ENCODE results near the gene HOMEZ.
"Not testable (repeated sequence)": the region's sequence is repeated elsewhere in the genome, so short reads cannot be mapped to it uniquely, and the experiment has no call there.

HOMEZ gene, protein sequence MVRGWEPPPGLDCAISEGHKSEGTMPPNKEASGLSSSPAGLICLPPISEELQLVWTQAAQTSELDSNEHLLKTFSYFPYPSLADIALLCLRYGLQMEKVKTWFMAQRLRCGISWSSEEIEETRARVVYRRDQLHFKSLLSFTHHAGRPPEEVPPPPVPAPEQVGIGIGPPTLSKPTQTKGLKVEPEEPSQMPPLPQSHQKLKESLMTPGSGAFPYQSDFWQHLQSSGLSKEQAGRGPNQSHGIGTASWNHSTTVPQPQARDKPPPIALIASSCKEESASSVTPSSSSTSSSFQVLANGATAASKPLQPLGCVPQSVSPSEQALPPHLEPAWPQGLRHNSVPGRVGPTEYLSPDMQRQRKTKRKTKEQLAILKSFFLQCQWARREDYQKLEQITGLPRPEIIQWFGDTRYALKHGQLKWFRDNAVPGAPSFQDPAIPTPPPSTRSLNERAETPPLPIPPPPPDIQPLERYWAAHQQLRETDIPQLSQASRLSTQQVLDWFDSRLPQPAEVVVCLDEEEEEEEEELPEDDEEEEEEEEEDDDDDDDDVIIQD

DNA sequence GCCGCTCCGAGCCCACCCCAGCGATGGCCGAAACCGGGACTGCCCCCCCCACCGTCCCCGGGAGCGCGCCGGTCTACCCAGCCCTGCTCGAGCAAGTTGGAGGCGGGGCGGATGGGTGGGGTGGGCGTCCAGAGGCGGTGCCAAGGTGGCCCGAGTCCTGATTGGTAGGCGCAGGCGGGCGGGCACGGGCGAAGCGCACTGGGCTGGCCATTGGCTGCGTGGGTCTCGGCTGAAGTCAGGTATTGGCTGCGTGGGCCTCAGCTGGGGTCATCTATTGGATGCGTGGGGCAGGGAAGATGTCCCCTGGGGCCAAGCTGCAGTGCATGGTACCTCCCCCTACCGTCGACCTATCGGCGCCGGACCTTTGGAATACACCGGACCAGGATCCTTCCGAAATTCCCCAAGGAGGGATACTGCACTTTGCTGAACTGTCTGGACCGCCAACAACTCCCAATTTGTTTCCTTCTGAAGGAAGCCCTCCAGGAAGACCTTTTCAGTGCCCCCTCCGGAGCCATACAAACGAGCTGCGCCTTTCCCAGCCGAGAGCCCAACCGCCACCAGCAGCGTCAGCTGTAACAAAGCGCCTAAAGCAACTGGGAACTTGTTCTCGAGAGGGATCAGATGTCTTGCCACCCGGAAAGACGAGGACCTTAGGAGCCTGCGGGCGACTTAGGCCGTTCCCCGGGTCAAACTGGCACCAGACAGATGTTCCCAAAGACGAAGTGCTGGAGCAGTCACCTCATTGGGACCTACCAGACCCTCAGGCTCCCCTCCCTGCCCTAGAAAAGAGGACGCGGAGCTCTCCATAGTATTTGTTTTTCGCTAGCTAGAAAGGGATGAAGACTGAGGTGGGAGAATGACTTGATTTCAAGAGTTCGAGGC lies at the start of gene HOMEZ:
HOMEZ (minus strand) TSS at position 113 of the 882 bp plus-strand sequence. CDS start 180 bp downstream, outside the sequence.
- DNase-seq, result peak; percentile 95

DNA sequence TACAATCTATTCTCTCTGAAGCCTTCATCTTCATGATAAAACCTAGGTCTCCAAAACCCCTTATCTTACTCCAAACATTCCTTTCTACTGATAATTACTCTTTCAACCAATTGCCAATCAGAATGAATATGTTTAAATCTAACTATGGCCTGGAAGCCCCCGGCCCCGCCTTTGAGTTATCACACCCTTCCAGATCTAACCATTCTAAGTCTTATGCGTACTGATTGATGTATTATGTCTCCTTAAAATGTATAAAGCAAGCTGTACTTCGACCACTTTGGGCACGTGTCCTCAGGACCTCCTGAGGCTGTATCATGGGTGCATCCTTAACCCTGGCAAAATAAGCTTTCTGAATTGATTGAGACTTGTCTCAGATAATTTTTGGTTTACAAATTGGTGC lies 49.7 kb upstream of the HOMEZ start:
- DNase-seq, result no peak

DNA sequence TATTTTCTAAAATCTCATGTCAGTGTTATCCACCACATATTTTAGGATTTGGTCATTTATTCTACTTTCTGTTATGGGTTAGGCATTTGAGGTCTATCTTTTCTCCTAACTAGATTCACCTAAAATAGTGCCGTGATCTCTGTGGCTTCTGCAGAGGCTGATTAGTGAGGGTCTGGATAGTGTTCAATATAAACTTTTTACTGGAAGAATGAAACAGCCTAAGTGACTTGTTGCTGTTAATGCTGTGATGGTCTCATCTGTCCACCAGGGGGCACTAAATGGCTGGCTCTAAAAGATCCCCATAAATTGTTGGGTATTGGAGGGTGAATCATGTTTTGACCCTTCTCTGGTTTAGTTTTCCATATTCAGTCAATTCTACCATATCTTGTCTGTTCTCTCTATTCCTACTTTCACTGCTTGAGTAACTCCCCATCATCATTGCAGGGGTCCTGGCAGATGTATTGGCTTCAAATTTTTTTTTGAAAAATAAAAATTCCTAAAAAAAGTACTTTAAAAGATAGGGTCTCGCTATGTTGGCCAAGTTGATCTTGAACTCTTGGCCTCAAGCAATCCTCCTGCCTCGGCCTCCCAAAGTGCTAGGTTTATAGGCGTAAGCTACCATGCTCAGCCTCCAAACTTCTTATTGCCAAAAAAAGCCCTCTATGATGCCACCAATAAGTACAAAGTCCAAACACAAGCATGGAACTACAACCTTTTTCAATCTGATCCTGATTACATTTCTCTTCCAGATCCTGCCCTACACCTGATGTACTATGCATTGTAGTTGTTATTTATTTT lies 42.2 kb upstream of the HOMEZ start:
- DNase-seq, result peak; percentile 50

DNA sequence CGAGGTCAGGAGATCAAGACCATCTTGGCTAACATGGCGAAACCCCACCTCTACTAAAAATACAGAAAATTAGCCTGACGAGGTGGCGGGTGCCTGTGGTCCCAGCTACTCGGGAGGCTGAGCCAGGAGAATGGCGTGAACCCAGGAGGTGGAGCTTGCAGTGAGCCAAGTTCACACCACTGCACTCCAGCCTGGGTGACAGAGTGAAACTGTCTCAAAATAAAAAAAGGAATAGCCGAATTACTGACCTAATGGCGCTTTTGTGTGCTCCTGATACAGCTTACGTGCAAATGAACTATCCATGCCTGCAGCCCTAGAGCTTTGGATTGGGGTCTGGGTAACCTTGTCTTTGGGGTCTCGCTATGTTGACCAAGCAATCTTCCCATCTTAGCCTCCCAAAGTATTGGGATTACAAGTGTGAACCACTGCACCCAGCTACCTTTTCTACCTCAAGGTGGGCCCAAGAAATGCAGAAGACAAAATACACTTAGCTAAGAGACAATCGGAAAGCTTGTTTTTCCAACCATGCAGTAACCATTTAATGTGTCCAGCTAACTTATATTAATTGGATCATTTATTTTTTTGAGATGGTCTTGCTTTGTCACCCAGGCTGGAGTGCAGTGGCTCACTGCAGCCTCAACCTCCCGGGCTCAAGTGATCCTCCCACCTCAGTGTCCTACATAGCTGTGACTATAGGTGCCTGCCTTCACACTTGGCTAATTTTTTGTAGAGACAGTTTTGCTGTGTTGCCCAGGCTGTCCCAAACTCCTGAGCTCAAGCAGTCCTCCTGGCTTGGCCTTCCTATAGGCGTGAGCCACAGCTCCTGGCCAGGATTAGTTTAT lies 40.8 kb upstream of the HOMEZ start:
- no peak for DNase-seq

DNA sequence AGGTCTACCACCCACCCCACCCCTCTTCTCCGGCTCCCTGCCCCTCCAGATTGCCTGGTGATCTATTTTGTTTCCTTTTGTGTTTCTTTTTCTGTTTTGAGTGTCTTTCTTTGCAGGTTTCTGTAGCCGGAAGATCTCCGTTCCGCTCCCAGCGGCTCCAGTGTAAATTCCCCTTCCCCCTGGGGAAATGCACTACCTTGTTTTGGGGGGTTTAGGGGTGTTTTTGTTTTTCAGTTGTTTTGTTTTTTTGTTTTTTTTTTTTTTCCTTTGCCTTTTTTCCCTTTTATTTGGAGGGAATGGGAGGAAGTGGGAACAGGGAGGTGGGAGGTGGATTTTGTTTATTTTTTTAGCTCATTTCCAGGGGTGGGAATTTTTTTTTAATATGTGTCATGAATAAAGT lies 39.8 kb upstream of the HOMEZ start:
- DNase-seq, result not testable (repeated sequence)

DNA sequence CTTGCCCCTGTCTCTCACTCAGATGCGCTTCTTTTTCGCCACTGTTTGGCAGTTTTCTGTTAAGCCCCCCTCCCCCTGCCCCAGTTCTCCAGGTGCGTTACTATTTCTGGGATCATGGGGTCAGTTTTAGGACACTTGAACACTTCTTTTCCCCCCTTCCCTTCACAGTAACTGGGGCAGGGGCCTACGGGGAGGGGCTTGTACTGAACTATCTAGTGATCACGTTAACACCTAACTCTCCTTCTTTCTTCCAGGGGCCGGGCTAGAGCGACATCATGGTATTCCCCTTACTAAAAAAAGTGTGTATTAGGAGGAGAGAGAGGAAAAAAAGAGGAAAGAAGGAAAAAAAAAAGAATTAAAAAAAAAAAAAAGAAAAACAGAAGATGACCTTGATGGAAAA lies 39.1 kb upstream of the HOMEZ start:
- no peak for DNase-seq

DNA sequence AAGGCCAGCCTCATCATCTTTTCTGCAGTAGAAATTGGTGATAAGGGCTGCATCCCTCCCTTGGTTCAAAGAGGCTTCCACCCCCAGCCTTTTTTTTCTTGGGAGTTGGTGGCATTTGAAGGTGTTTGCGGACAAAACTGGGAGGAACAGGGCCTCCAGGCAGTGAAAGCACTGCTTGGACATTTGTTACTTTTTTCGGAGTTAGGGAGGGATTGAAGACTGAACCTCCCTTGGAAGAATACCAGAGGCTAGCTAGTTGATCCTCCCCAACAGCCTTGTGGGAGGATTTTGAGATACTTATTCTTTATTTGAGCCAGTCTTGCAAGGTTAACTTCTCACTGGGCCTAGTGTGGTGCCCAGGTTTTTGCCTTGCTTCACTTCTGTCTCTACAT lies 38.5 kb upstream of the HOMEZ start:
- no peak for DNase-seq

DNA sequence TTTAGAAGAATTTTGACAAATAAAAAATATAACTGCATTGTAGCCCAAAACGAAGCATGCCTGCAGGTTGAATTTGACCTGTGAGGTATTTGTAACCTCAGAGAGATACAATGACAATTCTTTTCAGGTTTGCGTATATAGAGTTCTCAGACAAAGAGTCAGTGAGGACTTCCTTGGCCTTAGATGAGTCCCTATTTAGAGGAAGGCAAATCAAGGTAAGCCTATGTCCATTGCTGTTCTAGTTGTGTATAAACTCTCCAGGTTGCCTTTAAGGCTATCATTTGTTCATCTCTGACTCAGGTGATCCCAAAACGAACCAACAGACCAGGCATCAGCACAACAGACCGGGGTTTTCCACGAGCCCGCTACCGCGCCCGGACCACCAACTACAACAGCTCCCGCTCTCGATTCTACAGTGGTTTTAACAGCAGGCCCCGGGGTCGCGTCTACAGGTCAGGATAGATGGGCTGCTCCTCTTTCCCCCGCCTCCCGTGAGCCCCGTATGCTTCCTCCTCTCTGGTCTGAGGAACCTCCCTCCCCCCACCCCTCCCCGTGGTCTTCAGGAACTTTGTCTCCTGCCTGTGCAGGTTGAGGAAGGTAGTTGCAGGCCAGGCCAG lies 38.0 kb upstream of the HOMEZ start:
- DNase-seq, result no peak

DNA sequence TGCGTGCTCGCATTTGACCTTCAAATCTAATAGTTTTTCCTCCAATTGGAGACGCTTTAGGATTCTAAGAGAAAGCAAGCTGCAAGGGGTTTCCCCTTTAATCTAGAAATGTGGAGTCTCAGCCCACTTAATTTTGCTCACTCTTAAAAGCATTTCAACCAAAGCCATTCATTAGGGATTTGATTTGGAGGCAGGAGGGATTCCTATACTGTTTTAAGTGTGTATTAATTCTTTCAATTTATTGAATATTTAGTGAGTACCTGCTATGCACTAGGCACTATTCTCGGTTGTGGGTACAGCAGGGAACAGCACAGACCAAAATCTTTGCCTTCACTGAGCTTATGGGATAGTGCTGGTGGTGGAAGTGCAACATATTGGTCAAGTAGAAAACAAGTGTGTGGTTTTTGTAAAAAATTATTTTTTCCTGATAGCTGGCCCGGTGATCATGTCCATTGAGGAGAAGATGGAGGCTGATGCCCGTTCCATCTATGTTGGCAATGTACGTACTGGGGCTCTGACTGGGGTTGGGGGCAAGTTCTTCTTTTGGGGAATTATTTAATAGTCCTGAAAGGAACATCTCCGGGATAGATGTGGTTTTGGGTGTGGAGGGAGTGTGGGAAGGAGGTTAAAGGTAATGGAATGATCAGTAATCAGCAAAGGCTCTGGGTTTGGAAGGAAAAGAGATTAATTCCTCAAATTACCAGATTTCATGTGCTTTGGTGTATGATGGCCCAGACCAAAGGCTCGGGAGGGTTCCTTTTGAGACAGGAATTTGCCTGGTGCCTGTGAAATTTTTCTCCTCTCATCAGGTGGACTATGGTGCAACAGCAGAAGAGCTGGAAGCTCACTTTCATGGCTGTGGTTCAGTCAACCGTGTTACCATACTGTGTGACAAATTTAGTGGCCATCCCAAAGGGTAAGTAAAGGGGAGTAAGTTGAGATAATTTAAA lies 36.9 kb upstream of the HOMEZ start:
- no peak for DNase-seq

DNA sequence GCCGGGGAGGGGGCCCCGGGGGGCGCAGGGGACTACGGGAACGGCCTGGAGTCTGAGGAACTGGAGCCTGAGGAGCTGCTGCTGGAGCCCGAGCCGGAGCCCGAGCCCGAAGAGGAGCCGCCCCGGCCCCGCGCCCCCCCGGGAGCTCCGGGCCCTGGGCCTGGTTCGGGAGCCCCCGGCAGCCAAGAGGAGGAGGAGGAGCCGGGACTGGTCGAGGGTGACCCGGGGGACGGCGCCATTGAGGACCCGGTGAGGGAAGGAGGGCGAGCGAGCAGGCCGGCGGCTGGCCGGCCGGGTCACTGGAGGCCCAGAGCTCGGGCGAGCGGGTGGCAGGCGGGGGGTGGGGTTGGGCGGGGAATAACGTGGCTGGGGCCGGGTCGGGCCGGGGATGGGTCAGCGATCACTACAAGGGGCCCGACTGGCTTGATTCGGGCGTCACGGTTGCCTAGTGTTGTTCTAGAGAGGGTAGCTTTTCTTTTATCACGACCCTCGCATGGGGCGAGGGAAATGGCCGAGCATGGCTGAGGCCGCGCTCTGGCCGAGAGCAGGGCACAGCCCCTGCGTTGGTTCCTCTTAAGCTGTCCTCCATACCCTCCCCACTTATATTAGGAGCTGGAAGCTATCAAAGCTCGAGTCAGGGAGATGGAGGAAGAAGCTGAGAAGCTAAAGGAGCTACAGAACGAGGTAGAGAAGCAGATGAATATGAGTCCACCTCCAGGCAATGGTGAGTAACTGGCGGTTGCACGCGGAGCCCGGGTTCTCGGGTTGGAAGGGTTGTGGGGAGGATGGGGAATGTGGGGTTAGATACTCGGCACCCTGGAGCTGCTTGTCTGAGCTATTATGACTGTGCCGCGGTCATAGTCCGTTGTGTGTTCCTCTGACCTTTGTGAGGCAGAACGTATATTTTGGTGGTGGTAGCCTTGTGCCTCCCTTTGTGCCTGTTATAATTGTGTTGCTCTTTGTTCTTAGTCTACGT lies 35.9 kb upstream of the HOMEZ start:
- DNase-seq, result peak; percentile 21

DNA sequence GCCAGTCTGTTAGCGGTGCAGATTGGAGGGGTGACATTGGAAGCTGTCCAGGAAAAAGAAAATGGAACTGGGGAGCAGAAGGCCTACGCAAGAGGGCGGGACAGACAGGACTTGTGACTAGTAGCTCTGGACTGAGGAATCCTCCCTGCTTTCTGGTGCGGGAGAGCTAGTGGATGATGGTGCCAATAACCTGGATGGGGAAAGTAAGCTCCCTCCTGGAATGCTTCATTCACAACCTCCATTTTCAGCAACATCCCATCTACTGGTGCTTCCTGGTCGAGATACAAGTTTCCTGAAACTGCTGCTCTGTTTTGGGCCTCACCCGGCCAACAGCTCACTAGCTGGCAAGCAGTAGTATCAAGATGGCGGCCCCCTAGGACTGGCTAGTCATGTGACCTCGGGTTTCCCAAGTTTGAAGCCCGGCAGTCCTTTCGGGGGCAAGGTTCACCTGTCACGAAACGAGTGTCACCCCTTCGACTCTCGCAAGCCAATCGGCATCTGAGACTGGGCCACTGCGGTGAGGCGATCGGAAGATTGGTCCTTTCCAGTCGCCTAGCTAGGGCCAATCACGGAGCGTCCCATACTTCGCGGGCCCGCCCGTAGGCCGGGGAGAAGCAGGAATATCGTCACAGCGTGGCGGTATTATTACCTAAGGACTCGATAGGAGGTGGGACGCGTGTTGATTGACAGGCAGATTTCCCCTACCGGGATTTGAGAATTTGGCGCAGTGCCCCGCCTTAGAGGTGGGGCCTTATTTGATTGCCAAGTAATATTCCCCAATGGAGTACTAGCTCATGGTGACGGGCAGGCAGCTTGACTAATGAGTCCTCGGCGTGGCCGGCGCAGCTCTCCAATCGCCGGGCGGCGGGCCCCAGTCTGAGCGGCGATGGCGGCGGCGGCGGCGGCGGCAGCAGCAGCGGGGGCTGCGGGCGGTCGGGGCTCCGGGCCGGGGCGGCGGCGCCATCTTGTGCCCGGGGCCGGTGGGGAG lies 34.9 kb upstream of the HOMEZ start, which contains the start of gene PABPN1:
PABPN1 (plus strand) TSS at position 874 of the 988 bp plus-strand sequence; CDS start at position 887, 13 bp downstream.
- DNase-seq, result peak; percentile 100

DNA sequence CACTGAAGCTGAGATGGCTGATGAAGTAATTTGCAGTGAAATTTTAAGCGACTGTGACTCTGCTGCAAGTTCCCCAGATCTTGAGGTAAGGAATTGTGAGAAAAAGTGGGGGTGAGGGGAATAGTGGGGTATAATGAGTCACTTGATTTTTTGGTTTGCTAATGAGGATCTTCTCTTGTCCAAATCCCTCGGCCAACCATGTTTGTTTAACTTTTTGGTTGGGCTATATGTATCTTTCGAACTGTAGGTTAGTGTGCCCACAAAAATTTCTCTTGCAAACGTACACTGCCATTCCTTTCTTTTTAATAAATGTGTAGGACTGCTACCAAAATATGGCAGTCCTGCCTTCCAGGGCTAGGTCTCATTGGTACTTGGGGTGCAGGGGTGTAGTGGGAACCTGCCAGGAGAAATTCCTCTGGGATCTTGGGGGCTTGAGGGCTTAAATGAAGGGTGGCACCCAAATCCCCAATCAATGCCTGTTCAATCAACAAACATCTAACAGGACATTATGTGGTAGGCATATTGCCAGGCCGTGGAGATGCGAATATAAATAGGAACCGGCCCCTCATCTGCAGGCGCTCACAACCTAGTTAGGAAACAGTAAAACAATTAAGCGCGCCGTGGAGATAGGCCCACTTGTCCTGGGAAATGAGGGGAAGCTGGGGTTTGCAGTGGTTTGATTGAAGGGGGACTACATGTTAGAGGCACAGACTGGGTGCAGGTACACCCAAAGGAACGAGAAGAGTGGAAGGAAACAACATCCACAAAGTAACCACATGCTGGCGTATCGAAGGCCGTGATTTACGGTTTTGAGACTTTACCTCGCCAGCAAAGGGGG lies 34.0 kb upstream of the HOMEZ start:
- no peak for DNase-seq

DNA sequence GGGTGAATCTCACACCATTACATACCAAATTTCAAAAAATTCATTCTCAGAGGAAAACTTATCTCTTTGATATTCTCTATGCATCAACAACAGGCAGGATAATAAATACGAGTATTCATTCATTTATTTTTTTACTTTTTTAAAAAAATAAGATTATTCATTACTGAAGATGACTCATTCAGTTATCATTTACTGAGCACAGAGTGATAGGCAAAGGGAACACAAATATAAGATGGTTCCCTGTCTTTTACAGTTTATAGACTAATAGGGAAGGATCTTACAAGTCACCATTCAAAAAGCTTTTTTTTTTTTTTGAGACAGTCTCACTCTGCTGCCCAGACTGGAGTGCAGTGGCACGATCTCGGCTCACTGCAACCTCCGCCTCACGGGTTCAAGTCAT lies 30.4 kb upstream of the HOMEZ start:
- no peak for DNase-seq

DNA sequence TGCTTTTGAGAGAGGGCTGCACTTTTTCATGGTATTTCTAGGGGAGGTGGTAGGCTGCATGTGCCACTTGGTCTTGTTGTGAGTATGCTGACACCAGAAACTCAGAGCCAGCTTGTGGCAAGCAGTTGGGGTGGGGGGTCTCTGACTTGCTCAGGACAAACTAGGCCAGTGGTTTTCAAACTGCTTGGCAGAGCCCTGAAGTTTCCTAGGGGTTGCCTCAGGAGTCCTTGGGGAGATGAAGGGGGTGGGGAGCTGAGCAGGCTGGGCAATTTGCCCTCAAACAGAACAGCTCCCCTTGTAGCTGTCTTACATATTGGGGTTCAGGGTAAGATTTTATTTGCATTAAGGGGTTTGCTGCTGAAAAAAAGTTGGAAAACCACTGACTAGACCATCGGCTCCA lies 24.6 kb upstream of the HOMEZ start:
- no peak for DNase-seq

DNA sequence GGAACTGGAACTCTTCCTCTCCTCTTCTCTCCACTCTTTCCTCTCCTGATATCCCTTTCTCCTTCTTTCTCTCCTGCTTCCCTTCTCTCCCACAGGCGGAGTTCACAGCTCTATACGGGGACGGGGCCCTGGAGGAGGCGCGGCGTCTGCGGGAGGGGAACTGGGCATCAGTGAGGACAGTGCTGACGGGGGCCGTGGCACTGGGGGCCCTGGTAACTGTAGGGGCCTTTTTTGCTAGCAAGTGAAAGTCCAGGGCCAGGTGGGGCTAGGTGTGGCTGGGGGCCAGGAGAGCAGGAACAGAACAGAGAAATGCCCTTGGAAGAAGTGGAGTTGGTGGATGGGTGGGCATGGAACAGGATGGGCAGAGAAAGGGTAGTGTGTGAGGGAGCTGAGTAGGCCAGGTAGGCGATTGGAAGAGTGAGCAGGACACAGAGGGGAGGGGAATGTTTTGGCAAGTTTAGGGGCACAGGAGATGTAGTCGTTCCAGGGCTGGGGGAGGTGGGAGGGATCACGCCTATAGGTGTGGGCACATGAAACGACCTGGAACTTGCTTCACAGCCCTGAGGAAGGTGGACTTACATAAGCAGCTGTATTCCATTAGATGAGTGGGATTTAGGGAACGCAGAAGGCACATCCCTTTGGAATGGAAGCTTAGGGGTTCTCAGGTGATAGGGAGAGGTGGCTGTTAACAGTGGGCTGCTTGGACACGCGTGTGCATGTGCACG lies 23.0 kb upstream of the HOMEZ start:
- DNase-seq, result no peak
